GM08714 (cell line): Measurements from ENCODE around the gene GALNT15.

Source experiments
- H3K4me3 ChIP-seq: fragments of 200-500 bp; sonication (Bioruptor generic); 2 replicates; pipeline ENCODE4 v1.5.1; 2014; ENCODE audit warnings: mild to moderate bottlenecking, low read length, inconsistent platforms
- ZNF274 ChIP-seq: IDR thresholded peaks from 2 replicates; pipeline ENCODE4 v1.6.1; 2012; ENCODE audit warnings: mild to moderate bottlenecking, low read depth, low read length

Gene GALNT15

DNA sequence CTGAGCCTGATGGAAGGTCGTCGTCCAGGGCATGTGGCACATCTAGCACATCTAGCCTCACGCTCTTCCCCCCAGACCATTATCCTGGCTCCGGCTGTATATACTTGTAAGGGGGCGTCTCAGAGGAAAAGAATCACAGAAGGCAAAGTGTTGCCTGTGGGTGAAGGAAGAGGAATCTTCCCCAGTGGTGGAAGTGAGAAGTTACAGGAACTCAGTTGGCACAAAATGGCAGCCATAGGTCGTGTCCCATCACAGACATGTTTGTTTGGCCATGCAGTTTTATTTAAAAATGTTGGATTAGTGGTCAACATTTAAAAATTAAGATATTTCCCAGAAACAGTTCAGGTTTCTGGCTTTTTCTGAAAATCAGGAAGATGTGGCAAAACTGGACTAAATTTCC, 13.6 kb downstream of the GALNT15 start:
- no peak overlapping the region for H3K4me3 ChIP-seq
- TF ChIP-seq ZNF274: no peak

- TF ChIP-seq ZNF274: no peak
- H3K4me3 ChIP-seq: no peak overlapping the region
Measured at GRCh38 chr3:16189201-16189600, 14.7 kb downstream of the GALNT15 start.

DNA sequence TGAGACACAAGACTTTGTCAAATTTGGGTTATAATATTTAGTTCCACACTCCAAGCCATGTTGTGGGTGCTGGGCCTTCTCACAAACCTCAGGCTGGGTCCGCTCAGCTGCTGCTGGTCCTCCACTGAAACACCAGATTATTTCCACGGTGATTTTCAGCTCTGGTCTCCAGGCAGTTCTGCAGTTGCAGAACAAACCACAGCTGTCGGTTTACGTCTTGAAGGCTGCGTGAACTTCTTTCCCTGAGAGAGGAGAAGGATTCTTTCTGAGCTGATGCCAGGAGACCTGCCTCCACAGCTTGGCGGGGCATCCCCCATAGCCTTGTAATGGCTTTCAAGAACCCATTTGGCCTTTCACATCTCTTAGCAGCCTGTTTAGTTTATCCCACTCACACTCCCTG, 16.2 kb downstream of the GALNT15 start:
- H3K4me3 ChIP-seq: no peak overlapping the region
- no peak for TF ChIP-seq ZNF274

DNA sequence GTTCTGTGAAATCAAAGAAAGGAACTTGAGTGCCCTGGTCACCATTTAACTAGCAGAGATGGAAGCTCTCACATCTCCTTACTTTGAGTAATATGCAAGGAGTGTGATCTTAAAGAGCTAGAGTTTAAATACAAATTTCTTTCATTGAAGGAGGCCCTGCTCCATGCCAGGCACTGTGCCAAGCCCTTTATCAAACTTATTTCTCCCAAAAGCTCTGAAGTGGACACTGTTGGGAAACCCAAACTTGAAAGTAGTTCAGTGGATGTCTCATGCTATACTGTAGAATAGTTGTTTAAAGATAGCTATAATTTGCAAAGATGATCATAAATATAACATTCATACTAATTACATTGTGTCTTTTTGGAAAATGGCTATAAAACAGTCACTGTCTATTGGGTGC, 17.1 kb downstream of the GALNT15 start:
- TF ChIP-seq ZNF274: no peak
- no peak overlapping the region for H3K4me3 ChIP-seq

DNA sequence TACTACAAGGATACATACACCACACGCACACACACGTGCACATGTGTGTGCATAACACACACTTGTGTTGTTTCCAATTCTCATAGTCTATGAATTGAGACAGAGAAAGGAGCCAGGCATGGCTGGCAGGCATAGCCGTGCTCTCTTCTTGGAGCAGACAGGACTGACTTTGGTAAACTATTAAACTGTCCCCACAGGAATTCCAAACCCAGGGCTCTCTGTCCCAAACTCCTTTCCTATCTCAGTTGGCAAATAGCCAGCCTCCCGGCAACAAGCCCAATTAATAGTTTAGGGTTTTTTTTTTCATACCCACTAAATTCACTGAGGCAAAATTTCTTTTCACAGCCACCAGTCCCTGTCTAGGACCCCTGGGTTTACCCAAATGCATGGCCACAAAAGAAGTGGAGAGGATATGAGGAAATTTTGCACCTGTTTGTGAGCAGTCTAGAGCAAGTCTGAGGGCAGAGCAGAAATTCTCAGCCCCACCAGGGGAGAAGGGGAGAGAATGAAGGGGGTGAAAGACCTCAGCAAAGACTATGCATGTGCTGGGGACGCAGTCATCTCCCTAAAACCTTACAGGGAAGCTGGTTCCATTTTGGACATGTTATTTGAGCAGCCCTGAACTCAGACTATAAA, 17.8 kb downstream of the GALNT15 start:
- TF ChIP-seq ZNF274: no peak
- H3K4me3 ChIP-seq: no peak overlapping the region

DNA sequence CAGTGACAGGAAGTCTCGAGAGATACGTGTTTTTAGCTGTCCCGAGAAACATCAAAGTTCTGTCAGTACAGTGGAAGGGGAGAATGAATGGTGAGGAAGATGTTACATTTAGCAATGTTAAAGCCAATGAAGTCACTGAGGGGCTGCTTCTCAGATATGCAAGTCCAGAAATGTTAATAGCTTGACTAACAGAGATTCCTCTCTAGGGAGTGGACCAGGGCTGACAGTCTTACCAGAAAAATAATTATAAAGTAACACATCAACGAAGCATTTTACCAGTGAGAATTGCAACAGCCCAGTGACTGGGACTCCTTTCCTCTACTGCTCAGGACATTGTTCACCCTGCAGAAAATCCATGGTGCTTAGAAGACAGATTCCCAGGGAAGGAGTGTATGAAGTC, 23.9 kb downstream of the GALNT15 start:
- no peak overlapping the region for H3K4me3 ChIP-seq
- no peak for TF ChIP-seq ZNF274

GRCh38 chr3:16199769-16200168, 25.3 kb downstream of the GALNT15 start:
- no peak for TF ChIP-seq ZNF274
- no peak overlapping the region for H3K4me3 ChIP-seq

DNA sequence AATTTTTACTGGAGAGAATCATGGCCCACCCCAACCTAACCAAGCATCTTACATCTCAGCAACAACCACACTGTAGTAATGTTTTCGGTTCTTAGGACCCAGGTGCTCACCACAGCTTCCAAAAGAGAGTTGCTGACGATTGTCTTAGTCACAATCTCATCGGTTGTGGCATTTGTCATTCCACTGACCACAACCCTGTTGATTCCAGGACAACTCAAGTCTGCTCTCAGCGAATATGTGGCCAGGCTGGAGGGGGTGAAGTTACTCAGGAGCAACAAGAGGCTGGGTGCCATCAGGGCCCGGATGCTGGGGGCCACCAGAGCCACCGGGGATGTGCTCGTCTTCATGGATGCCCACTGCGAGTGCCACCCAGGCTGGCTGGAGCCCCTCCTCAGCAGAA, 25.9 kb downstream of the GALNT15 start:
- TF ChIP-seq ZNF274: no peak
- H3K4me3 ChIP-seq: no peak overlapping the region

GRCh38 chr3:16203031-16203430, 28.6 kb downstream of the GALNT15 start:
- no peak overlapping the region for H3K4me3 ChIP-seq
- TF ChIP-seq ZNF274: no peak

DNA sequence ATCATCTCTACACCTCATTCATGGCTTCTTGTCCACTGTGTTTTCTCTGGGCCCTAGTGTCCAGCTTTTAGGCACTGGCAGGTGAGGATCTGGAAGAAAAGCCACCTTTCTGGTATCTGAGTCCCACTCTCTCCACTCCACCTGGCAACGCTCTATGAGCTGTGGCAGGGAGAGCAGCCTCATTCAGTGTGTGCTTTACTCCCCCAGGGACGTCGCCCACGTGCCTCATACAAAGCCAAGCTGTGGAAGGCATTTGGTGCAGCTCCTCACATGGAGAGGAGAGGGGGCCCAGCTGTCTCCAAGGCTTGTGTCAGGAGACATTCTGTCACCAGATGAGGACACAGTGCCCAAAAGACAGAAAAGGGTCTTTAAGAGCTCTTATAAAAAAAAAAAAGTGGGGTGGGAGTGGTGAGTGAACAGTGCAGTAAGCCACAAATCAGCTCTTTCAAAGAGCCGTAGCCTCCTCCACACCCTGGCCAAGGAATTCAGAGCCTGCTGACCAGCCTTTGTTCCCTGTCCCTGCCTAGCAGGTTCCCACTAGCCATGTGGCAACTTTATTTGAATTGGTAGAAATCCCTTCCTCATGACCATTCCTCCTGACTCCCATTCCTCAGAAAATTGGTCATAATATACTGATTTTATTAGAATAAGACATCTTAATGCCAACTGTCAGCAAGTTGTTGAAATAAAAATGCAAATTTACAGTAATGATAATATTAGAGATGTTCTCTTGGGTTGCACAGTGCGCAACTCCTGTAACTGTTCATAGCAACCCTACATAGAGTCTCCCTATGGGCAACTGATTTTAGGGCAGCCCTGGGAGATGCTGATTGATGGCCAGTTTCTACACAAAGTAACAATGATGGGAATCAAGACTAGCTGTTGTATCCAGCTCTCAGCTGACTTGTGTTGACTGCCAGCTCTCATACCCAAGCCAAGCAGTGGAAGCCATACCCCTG, 29.5 kb downstream of the GALNT15 start:
- no peak overlapping the region for H3K4me3 ChIP-seq
- no peak for TF ChIP-seq ZNF274

- H3K4me3 ChIP-seq: no peak overlapping the region
- TF ChIP-seq ZNF274: no peak
Measured at GRCh38 chr3:16204751-16205150, 30.3 kb downstream of the GALNT15 start.

GRCh38 chr3:16205156-16205870, 30.8 kb downstream of the GALNT15 start:
- no peak for TF ChIP-seq ZNF274
- no peak overlapping the region for H3K4me3 ChIP-seq

- TF ChIP-seq ZNF274: no peak
- H3K4me3 ChIP-seq: no peak overlapping the region
Measured at GRCh38 chr3:16207031-16207430, 32.6 kb downstream of the GALNT15 start.

- TF ChIP-seq ZNF274: no peak
- no peak overlapping the region for H3K4me3 ChIP-seq
Measured at GRCh38 chr3:16211176-16211904, 36.9 kb downstream of the GALNT15 start.

DNA sequence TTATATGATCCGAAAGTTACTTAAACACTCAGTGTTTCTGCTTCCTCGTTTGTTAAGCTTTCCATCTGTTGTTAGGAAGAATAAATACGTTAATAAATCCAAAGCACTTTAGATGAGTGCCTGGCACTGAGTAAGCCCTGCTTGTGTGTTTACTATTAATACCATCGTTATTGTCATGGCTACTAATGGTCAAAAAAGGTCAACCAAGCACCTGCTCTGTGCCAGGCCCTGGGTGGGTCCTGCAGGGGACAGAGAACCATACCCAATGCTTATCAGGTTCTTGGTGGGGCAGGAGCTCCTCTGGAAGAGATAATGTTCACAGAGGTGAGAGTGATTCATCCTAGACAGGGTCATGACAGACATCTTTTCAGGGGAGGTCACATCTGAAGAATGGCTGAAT, 39.9 kb downstream of the GALNT15 start:
- H3K4me3 ChIP-seq: no peak overlapping the region
- no peak for TF ChIP-seq ZNF274
